Measurements from ENCODE around the gene KRT14. TPM values are rescaled to one million over a fixed set of nuclear protein-coding genes. Genes with fewer than 3 reads are reported as not detected.

KRT14 gene
- total and polyA plus RNA-seq, 2 donors (not counting 3 experiments of a cell fraction or from before 2014, with no cell fraction given) = 0.12 to 0.66 TPM

GRCh38 chr17:41631025-41631897 lies 44.6 kb upstream of the KRT14 start:
- FAIRE-seq = no peak

More at GRCh38 chr17:41631025-41631897, 44.6 kb upstream of the KRT14 start:
- H3K27ac ChIP-seq (ENCODE audit: insufficient read depth, low read depth, low read length) = no peak overlapping the region
- no peaks in the 10 kb centered on the region for H3K36me3 ChIP-seq (ENCODE audit: control insufficient read depth in 2 of 2, extremely low read depth in 1 of 2, insufficient read depth in 2 of 2, low read length in 2 of 2)
- TF ChIP-seq GATA2 (IDR thresholded peaks at IDR 0.05; ENCODE audit: insufficient read depth, insufficient read length, low read depth, low read length) (no peak), MAX (IDR thresholded peaks at IDR 0.05; ENCODE audit: insufficient read depth, insufficient read length) (no peak), POLR2A (IDR thresholded peaks at IDR 0.05; ENCODE audit: low read depth, low read length) (no peak), POLR2AphosphoS5 (IDR thresholded peaks at IDR 0.05; ENCODE audit: insufficient read depth, low read depth, low read length) (no peak), JUN (IDR thresholded peaks at IDR 0.05; ENCODE audit: borderline replicate concordance, insufficient read depth, insufficient read length, low read depth) (no peak), MYC (IDR thresholded peaks at IDR 0.05; ENCODE audit: low read depth, low read length) (no peak), FOS (IDR thresholded peaks at IDR 0.05; ENCODE audit: borderline replicate concordance, insufficient read depth, low read length) (no peak), EZH2 (IDR thresholded peaks at IDR 0.05; ENCODE audit: borderline replicate concordance, low read depth, low read length, severe bottlenecking) (no peak), CTCF (IDR thresholded peaks at IDR 0.05; ENCODE audit: extremely low read depth in 1 of 2, insufficient read depth in 1 of 2, low read depth in 1 of 2, low read length in 2 of 2) (no peak)
- no peaks in the 10 kb centered on the region for H3K27me3 ChIP-seq (ENCODE audit: control insufficient read depth in 2 of 2, insufficient read depth in 2 of 2, low read length in 2 of 2)
- no peak overlapping the region for H2AFZ ChIP-seq (ENCODE audit: low read depth, low read length)
- H3K9me1 ChIP-seq (replicated peaks; ENCODE audit: control insufficient read depth, extremely low read depth, insufficient read depth, low read length) = no peaks in the 10 kb centered on the region
- no TSS peak for BruUV-seq (replicated peaks)
- H3K79me2 ChIP-seq (ENCODE audit: control insufficient read depth, insufficient read depth, low read length) = no peaks in the 10 kb centered on the region
- POLR2A ChIA-PET = no interaction called here
- no peaks in the 10 kb centered on the region for H4K20me1 ChIP-seq (replicated peaks; ENCODE audit: control insufficient read depth, extremely low read depth, insufficient read depth, low read length)
- CTCF ChIA-PET = interaction anchor here (0.8 kb wide), 1 partner anchor 17 kb away, joined by 3 read pairs; no protein-coding TSS in a partner anchor
- no peaks in the 10 kb centered on the region for H3K9me3 ChIP-seq (replicated peaks; ENCODE audit: control insufficient read depth, insufficient read depth, low read length)
- intact Hi-C loops (cut with micrococcal nuclease) = no loop called here
- no peak overlapping the region for H3K4me2 ChIP-seq (ENCODE audit: insufficient read depth, low read length)
- dilution Hi-C loops (cut with MboI; ENCODE audit: extremely low pct_ligation_motif_present, low sequenced_read_pairs) = no loop called here
- no peak overlapping the region for H3K4me3 ChIP-seq (replicated peaks in 1 of 3; ENCODE audit: insufficient read depth in 1 of 3, low read depth in 1 of 3, low read length in 3 of 3)
- no peak overlapping the region for H3K9ac ChIP-seq (replicated peaks; ENCODE audit: extremely low read depth, insufficient read depth, low read length)
- no peaks in the 10 kb centered on the region for H3K4me1 ChIP-seq (ENCODE audit: control insufficient read depth, extremely low read depth, insufficient read depth, low read length)
- no peak for DNase-seq (ENCODE audit: low read depth, low spot score)

Measured in endothelial cell of umbilical vein (primary cell).